HG03565 (cell line): ENCODE results near the gene MLEC.
"Not testable (repeated sequence)": the region's sequence is repeated elsewhere in the genome, so short reads cannot be mapped to it uniquely, and the experiment has no call there.

Experiments
- ATAC-seq: cut with Tn5 transposase; IDR thresholded peaks from one replicate; pipeline ENCODE4 v1.9.1; 2021; ENCODE audit warnings: mild to moderate bottlenecking, moderate library complexity; ENCODE audit not compliant: unreplicated experiment

Gene MLEC

GRCh38 chr12:120719496-120720233 is 32.7 kb downstream of the MLEC start:
- no peak for ATAC-seq

GRCh38 chr12:120720234-120720986 is 33.5 kb downstream of the MLEC start:
- no peak for ATAC-seq

- ATAC-seq, result no peak
Observed at GRCh38 chr12:120720987-120721801, 34.2 kb downstream of the MLEC start.

- ATAC-seq, result no peak
Observed at GRCh38 chr12:120721866-120722265, 34.9 kb downstream of the MLEC start.

GRCh38 chr12:120722784-120723183 is 35.8 kb downstream of the MLEC start:
- ATAC-seq, result no peak

- no peak for ATAC-seq
Observed at GRCh38 chr12:120724720-120725119, 37.8 kb downstream of the MLEC start.

- no peak for ATAC-seq
Observed at GRCh38 chr12:120725151-120725658, 38.3 kb downstream of the MLEC start.

- ATAC-seq, result peak; percentile 84
Observed at GRCh38 chr12:120725659-120726509, 38.9 kb downstream of the MLEC start, which contains the start of gene ACADS. Gene ACADS (plus strand): TSS chr12:120725826. CDS start chr12:120725886, 60 bp downstream.

- ATAC-seq, result no peak
Observed at GRCh38 chr12:120726510-120726793, 39.5 kb downstream of the MLEC start.

GRCh38 chr12:120726961-120727360 is 40.0 kb downstream of the MLEC start:
- ATAC-seq, result no peak

GRCh38 chr12:120732198-120732597 is 45.2 kb downstream of the MLEC start:
- ATAC-seq, result not testable (repeated sequence)

GRCh38 chr12:120733574-120733973 is 46.6 kb downstream of the MLEC start:
- ATAC-seq, result no peak

- no peak for ATAC-seq
Observed at GRCh38 chr12:120734210-120734609, 47.3 kb downstream of the MLEC start.

GRCh38 chr12:120735181-120735580 is 48.2 kb downstream of the MLEC start:
- no peak for ATAC-seq

GRCh38 chr12:120736404-120737331 is 49.7 kb downstream of the MLEC start:
- ATAC-seq, result no peak

- no peak for ATAC-seq
Observed at GRCh38 chr12:120737557-120738251, 50.8 kb downstream of the MLEC start.

- no peak for ATAC-seq
Observed at GRCh38 chr12:120738252-120739030, 51.5 kb downstream of the MLEC start.
